ENCODE measurements around the gene SOX15.
A peak's percentile ranks its signal among the peaks of the same experiment; 100 is the strongest.

SOX15 gene

DNA sequence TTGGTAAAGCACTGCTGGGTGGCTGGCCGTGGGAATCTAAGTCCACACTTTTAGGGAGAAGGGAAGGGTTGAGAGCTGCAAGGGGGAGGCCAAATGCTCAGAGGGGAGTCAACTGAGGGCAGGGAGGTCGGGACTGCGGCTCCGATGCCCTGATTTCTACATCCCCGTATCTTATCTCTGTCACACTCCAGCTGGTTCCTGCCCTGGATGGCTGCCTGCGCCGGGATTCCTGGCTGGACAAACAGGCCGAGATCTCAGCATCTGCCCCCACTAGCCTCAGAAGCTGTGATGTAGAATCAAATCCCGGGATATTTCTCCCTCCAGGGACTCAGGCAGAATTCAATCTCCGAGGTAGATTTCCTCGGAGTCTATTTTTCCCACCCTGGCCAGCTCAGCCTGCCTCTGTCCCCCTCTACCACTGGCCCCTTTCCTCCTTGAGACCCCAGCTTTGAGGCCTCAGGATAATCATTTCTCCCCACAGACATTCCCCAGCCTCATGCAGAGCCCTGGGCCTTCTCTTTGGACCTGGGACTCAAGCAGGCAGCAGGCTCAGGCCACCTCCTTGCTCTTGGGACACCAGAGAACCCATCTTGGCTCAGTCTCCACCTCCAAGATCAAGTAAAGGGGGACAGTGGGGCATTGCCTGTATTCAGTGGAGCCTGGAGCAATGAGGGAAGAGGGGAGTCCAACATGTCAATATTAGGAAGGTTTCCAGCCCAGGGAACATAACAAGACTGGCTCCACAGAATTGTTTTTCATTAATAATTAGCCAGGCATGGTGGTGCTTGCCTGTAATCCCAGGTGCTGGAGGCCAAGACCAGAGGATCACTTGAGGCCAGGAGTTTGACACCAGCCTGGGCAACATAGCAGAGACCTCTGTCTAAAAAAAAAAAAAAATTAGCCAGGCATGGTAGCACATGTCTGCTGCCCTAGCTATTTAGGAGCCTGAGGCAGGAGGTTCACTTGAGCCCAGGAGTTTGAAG is 41.8 kb upstream of the SOX15 start:
- POLR2A ChIA-PET = interaction anchor here (0.5 to 9.6 kb wide), 6 partner anchors 12 to 61 kb away, joined by 3 to 215 read pairs (median 6); partner anchors contain the start of genes ATP1B2, FXR2, MPDU1 and TP53

GRCh38 chr17:7629939-7630571 is 40.2 kb upstream of the SOX15 start, which contains the start of gene SHBG:
Gene SHBG, plus strand, starts transcription at chr17:7630135. Its CDS starts 38 bp downstream, at chr17:7630173.
- Histone ChIP-seq H3K9me3 (ENCODE audit: control insufficient read depth, insufficient read depth, low read depth, low read length) (no peaks in the 10 kb centered on the region), H3K4me3 (ENCODE audit: low read depth, low read length) (no peak within 1 kb of the TSS), H3K36me3 (ENCODE audit: control insufficient read depth in 2 of 2, insufficient read depth in 1 of 2, low read length in 2 of 2) (peaks cover 0 to 8% of the 10 kb centered on the region in 2 experiments; a peak in 2 of 3 replicates), H3K4me1 (ENCODE audit: control insufficient read depth, insufficient read depth, low read length) (peaks cover 3% of the 10 kb centered on the region; the same call in 1 of the 2 replicates), H3K27ac (ENCODE audit: extremely low read depth, low read depth, low read length) (no peak within 1 kb of the TSS)
- ChIA-PET POLR2A (interaction anchor here (1.3 to 9.6 kb wide), 3 partner anchors 15 to 57 kb away, joined by 5 to 215 read pairs (median 10); partner anchors contain the start of genes ATP1B2, FXR2, TP53 and WRAP53), CTCF (interaction anchor here (0.6 to 10.7 kb wide), 8 partner anchors 10 to 427 kb away, joined by 4 to 207 read pairs (median 8); partner anchors contain the start of genes ATP1B2, FXR2, TP53 and WRAP53)
- 0 out of 2 replicates have a peak, but pooled peaks have one; percentile 50 for TF ChIP-seq BCL11B (tag by site-specific recombination; IDR thresholded peaks at IDR 0.05; ENCODE audit: low read depth)
- TF ChIP-seq ZNF488 (tag by site-specific recombination; IDR thresholded peaks at IDR 0.05) = no peak

More for the DNA sequence above, 41.8 kb upstream of the SOX15 start:
- no peaks in the 10 kb centered on the region for H3K36me3 ChIP-seq (ENCODE audit: control insufficient read depth in 2 of 2, insufficient read depth in 1 of 2, low read length in 2 of 2)
- peaks cover 3% of the 10 kb centered on the region; the same call in 1 of the 2 replicates for H3K4me1 ChIP-seq (ENCODE audit: control insufficient read depth, insufficient read depth, low read length)
- no peaks in the 10 kb centered on the region for H3K9me3 ChIP-seq (ENCODE audit: control insufficient read depth, insufficient read depth, low read depth, low read length)
- no peak overlapping the region for H3K4me3 ChIP-seq (ENCODE audit: low read depth, low read length)
- CTCF ChIA-PET = interaction anchor here (0.5 to 10.7 kb wide), 29 partner anchors 8 to 506 kb away, joined by 3 to 207 read pairs (median 5); partner anchors contain the start of genes ATP1B2, FXR2, MPDU1 and NAA38
- peak overlapping the region; percentile 5; the same call in 1 of the 2 replicates for H3K27ac ChIP-seq (ENCODE audit: extremely low read depth, low read depth, low read length)
- TF ChIP-seq ZBTB26 (tag by site-specific recombination; optimal IDR thresholded peaks at IDR 0.05) (no peak), ZBTB7A (tag by site-specific recombination; IDR thresholded peaks at IDR 0.05; ENCODE audit: low read depth) (no peak), ZBTB1 (tag by site-specific recombination; IDR thresholded peaks at IDR 0.05) (no peak), ZFP69B (tag by site-specific recombination; IDR thresholded peaks at IDR 0.05) (no peak), SP7 (tag by site-specific recombination; IDR thresholded peaks at IDR 0.05) (no peak)

DNA sequence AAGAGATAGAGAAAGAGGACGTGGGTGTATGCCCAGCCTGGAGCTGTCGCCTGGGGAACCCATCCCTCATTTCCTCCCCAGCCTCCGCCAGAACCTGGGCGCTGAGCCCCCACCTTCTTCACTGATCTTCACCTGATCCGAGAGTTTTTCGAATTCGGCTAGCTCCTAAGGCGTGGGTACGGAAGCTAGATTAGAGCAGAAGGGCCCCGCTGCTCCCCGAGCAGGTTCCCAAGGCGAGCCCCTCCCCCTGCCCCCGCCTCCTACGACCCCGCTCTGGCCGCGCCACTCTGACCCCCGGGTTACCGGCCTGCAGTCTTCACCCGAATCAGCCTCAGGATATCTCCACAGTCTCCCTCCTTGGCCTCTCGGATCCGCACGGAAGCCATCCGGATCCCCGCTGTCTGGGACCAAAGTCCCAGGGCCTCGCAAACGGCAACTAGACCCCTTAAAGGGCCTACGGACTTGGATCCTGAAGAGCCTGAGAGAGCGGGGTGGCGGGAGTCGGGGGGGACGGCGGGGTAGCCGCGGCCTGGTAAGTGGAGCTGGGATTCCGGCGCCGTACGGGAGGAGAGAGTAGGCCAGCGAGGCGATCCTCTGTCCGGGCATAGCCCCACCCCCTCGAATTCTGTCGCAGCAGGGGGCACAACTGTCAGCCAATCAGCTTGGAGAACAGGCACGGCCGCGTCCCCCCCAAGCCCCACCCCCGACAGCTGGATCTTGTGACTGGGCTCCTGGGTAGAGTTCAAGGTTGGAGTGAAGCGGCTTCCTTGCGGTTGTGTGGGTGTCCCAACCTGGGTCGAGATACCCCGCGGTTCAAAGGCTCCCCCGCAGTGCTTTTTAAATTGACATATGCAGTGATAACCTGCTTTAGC is 37.6 kb upstream of the SOX15 start, which contains the start of gene SAT2:
Gene SAT2, minus strand, starts transcription at position 572 of the 872 bp plus-strand sequence. Its CDS starts 186 bp downstream, at position 386.
- POLR2A ChIA-PET = interaction anchor here (0.6 to 9.6 kb wide), 20 partner anchors 8 to 323 kb away, joined by 3 to 215 read pairs (median 4); partner anchors contain the start of genes ATP1B2, CD68, EFNB3 and FXR2
- Histone ChIP-seq H3K27ac (ENCODE audit: extremely low read depth, low read depth, low read length) (peak within 1 kb of the TSS; percentile 91), H3K4me3 (ENCODE audit: low read depth, low read length) (peak within 1 kb of the TSS; percentile 84), H3K9me3 (ENCODE audit: control insufficient read depth, insufficient read depth, low read depth, low read length) (no peaks in the 10 kb centered on the region), H3K4me1 (ENCODE audit: control insufficient read depth, insufficient read depth, low read length) (peaks cover 3% of the 10 kb centered on the region; the same call in 1 of the 2 replicates), H3K36me3 (ENCODE audit: control insufficient read depth in 2 of 2, insufficient read depth in 1 of 2, low read length in 2 of 2) (peaks cover 0 to 8% of the 10 kb centered on the region in 2 experiments; a peak in 2 of 3 replicates)
- CTCF ChIA-PET = interaction anchor here (0.5 to 4.4 kb wide), 13 partner anchors 9 to 1008 kb away, joined by 3 to 24 read pairs (median 4); partner anchors contain the start of genes FXR2, TP53 and WRAP53
- TF ChIP-seq GFI1B (tag by site-specific recombination; IDR thresholded peaks at IDR 0.05) (0 out of 2 replicates have a peak, but pooled peaks have one; percentile 21), KLF7 (tag by site-specific recombination; IDR thresholded peaks at IDR 0.05; ENCODE audit: borderline replicate concordance) (no peak), ZSCAN30 (tag by site-specific recombination; IDR thresholded peaks at IDR 0.05) (peak; percentile 31; the same call in 1 of the 2 replicates), BCL11B (tag by site-specific recombination; IDR thresholded peaks at IDR 0.05; ENCODE audit: low read depth) (no peak), ZNF529 (tag by site-specific recombination; IDR thresholded peaks at IDR 0.05; ENCODE audit: insufficient replicate concordance) (no peak), ZNF37A (tag by site-specific recombination; IDR thresholded peaks at IDR 0.05) (peak; percentile 86), MZF1 (tag by site-specific recombination; IDR thresholded peaks at IDR 0.05; ENCODE audit: borderline replicate concordance) (no peak), ZNF600 (tag by site-specific recombination; IDR thresholded peaks at IDR 0.05) (peak; percentile 50), GLIS1 (tag by site-specific recombination; IDR thresholded peaks at IDR 0.05) (peak; percentile 97), INSM2 (tag by site-specific recombination; IDR thresholded peaks at IDR 0.05) (0 out of 2 replicates have a peak, but pooled peaks have one; percentile 44)
- TF ChIP-seq, protein P1, sequence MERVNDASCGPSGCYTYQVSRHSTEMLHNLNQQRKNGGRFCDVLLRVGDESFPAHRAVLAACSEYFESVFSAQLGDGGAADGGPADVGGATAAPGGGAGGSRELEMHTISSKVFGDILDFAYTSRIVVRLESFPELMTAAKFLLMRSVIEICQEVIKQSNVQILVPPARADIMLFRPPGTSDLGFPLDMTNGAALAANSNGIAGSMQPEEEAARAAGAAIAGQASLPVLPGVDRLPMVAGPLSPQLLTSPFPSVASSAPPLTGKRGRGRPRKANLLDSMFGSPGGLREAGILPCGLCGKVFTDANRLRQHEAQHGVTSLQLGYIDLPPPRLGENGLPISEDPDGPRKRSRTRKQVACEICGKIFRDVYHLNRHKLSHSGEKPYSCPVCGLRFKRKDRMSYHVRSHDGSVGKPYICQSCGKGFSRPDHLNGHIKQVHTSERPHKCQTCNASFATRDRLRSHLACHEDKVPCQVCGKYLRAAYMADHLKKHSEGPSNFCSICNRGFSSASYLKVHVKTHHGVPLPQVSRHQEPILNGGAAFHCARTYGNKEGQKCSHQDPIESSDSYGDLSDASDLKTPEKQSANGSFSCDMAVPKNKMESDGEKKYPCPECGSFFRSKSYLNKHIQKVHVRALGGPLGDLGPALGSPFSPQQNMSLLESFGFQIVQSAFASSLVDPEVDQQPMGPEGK (tag by site-specific recombination; IDR thresholded peaks at IDR 0.05) = peak; percentile 100
- TF ChIP-seq, protein P2, sequence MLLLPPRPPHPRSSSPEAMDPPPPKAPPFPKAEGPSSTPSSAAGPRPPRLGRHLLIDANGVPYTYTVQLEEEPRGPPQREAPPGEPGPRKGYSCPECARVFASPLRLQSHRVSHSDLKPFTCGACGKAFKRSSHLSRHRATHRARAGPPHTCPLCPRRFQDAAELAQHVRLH (tag by site-specific recombination; IDR thresholded peaks at IDR 0.05) = peak; percentile 16; the same call in 1 of the 2 replicates
